ENCODE measurements around the gene VPS50.
"Not testable (repeated sequence)": the region's sequence is repeated elsewhere in the genome, so short reads cannot be mapped to it uniquely, and the experiment has no call there.

Gene VPS50

GRCh38 chr7:93314449-93314848, 82.3 kb downstream of the VPS50 start:
- ChIA-PET CTCF (no interaction called here), POLR2A (no interaction called here)

GRCh38 chr7:93315896-93316295, 83.7 kb downstream of the VPS50 start:
- ChIA-PET POLR2A (interaction anchor here (0.6 kb wide), 1 partner anchor 18 kb away, joined by 4 read pairs; no protein-coding TSS in a partner anchor), CTCF (no interaction called here)
- TF ChIP-seq CTCF (IDR thresholded peaks at IDR 0.05; ENCODE audit: control extremely low read depth, extremely low read depth, low read depth, missing control alignments), result no peak
- no peak for DNase-seq (ENCODE audit: extremely low spot score)

More at GRCh38 chr7:93314449-93314848, 82.3 kb downstream of the VPS50 start:
- DNase-seq (ENCODE audit: extremely low spot score), result no peak
- no peak for TF ChIP-seq CTCF (IDR thresholded peaks at IDR 0.05; ENCODE audit: control extremely low read depth, extremely low read depth, low read depth, missing control alignments)

- ChIA-PET POLR2A (no interaction called here), CTCF (interaction anchor here (1.0 to 1.7 kb wide), 2 partner anchors 9 to 11 kb away, joined by 4 to 6 read pairs; no protein-coding TSS in a partner anchor)
- TF ChIP-seq CTCF (IDR thresholded peaks at IDR 0.05; ENCODE audit: control extremely low read depth, extremely low read depth, low read depth, missing control alignments), result no peak
- DNase-seq (ENCODE audit: extremely low spot score), result no peak
These were observed 84.6 kb downstream of the VPS50 start for GRCh38 chr7:93316730-93317129.

GRCh38 chr7:93320887-93321286, 88.7 kb downstream of the VPS50 start:
- CTCF ChIA-PET, result interaction anchor here (1.5 kb wide), 1 partner anchor 17 kb away, joined by 4 read pairs; no protein-coding TSS in a partner anchor
- POLR2A ChIA-PET, result no interaction called here
- TF ChIP-seq CTCF (IDR thresholded peaks at IDR 0.05; ENCODE audit: control extremely low read depth, extremely low read depth, low read depth, missing control alignments), result no peak
- no peak for DNase-seq (ENCODE audit: extremely low spot score)

GRCh38 chr7:93326291-93326690, 94.1 kb downstream of the VPS50 start:
- DNase-seq (ENCODE audit: extremely low spot score); CTCF ChIA-PET; POLR2A ChIA-PET: not testable (repeated sequence)

GRCh38 chr7:93327006-93327633, 95.0 kb downstream of the VPS50 start:
- ChIA-PET CTCF (interaction anchor here (1.1 to 1.6 kb wide), 5 partner anchors 9 to 81 kb away, joined by 3 to 4 read pairs (median 3); no protein-coding TSS in a partner anchor), POLR2A (no interaction called here)
- no peak for DNase-seq (ENCODE audit: extremely low spot score)
- no peak for TF ChIP-seq CTCF (IDR thresholded peaks at IDR 0.05; ENCODE audit: control extremely low read depth, extremely low read depth, low read depth, missing control alignments)

- POLR2A ChIA-PET, result no interaction called here
- no peak for TF ChIP-seq CTCF (IDR thresholded peaks at IDR 0.05; ENCODE audit: control extremely low read depth, extremely low read depth, low read depth, missing control alignments)
- no peak for DNase-seq (ENCODE audit: extremely low spot score)
- CTCF ChIA-PET, result interaction anchor here (1.0 kb wide), 1 partner anchor 14 kb away, joined by 3 read pairs; no protein-coding TSS in a partner anchor
These were observed 99.5 kb downstream of the VPS50 start for GRCh38 chr7:93331706-93332105.

All from GM10248 (cell line).